GM12801 (cell line): ENCODE data around the gene BIRC3.

Experiments used
- TF ChIP-seq, protein P1 (sequence below): IDR thresholded peaks from one replicate; pipeline ENCODE4 v1.5.1; 2011; ENCODE audit warnings: control low read depth; ENCODE audit not compliant: insufficient read length; ENCODE audit errors: extremely low read depth

Gene BIRC3

GRCh38 chr11:102319544-102319943 lies 2.3 kb downstream of the BIRC3 start:
- TF ChIP-seq, protein P1, sequence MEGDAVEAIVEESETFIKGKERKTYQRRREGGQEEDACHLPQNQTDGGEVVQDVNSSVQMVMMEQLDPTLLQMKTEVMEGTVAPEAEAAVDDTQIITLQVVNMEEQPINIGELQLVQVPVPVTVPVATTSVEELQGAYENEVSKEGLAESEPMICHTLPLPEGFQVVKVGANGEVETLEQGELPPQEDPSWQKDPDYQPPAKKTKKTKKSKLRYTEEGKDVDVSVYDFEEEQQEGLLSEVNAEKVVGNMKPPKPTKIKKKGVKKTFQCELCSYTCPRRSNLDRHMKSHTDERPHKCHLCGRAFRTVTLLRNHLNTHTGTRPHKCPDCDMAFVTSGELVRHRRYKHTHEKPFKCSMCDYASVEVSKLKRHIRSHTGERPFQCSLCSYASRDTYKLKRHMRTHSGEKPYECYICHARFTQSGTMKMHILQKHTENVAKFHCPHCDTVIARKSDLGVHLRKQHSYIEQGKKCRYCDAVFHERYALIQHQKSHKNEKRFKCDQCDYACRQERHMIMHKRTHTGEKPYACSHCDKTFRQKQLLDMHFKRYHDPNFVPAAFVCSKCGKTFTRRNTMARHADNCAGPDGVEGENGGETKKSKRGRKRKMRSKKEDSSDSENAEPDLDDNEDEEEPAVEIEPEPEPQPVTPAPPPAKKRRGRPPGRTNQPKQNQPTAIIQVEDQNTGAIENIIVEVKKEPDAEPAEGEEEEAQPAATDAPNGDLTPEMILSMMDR, result no peak

DNA sequence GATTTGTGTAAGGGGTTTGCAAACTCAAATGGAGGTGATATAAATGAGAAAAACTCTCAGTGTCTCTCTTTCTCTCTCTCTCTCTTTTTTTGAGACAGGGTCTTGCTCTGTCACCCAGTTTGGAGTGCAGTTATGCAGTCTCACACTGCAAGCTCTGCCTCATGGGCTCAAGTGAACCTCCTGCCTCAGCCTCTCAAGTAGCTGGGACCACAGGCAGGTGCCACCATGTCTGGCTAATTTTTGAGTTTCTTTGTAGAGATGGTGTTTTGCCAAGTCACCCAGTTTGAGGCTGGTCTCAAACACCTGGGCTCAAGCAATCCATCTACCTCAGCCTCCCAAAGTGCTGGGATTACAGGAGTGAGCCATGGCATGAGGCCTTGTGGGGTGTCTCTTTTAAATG lies 2.9 kb downstream of the BIRC3 start:
- TF ChIP-seq, protein P1, result no peak

DNA sequence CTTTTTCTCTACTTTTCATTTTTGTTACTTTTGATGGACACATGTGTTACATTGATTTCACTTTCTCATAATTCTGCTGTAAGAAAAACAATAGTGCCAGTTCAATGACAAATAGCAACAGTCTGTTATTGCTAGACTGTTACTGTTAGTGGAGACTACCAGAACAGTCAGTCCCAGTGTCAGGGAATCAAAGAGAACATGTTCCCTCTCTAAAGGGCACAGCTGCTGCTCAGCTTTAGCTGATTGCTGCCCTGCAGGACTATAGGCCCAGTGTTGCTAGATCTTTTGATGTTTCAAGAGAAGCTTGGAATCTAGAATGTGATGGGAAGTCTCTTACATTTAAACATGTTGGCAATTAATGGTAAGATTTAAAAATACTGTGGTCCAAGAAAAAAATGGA lies 3.4 kb downstream of the BIRC3 start:
- TF ChIP-seq, protein P1, result no peak

GRCh38 chr11:102322560-102322959 lies 5.3 kb downstream of the BIRC3 start:
- TF ChIP-seq, protein P1, result no peak

DNA sequence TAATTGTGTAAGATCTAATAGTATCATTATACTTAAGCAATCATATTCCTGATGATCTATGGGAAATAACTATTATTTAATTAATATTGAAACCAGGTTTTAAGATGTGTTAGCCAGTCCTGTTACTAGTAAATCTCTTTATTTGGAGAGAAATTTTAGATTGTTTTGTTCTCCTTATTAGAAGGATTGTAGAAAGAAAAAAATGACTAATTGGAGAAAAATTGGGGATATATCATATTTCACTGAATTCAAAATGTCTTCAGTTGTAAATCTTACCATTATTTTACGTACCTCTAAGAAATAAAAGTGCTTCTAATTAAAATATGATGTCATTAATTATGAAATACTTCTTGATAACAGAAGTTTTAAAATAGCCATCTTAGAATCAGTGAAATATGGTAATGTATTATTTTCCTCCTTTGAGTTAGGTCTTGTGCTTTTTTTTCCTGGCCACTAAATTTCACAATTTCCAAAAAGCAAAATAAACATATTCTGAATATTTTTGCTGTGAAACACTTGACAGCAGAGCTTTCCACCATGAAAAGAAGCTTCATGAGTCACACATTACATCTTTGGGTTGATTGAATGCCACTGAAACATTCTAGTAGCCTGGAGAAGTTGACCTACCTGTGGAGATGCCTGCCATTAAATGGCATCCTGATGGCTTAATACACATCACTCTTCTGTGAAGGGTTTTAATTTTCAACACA lies 6.4 kb downstream of the BIRC3 start:
- TF ChIP-seq, protein P1, result no peak

- TF ChIP-seq, protein P1, result no peak
These were observed 7.8 kb downstream of the BIRC3 start for GRCh38 chr11:102325088-102325487.

- TF ChIP-seq, protein P1, result no peak
These were observed 11.5 kb downstream of the BIRC3 start for GRCh38 chr11:102328748-102329147.
